Measurements from ENCODE around the gene RNU6-8.
A peak's percentile ranks its signal among the peaks of the same experiment; 100 is the strongest.

GRCh38 chr14:32233260-32233659, 30.2 kb upstream of the RNU6-8 start:
- no peak for TF ChIP-seq SNAI2 (CRISPR knock-in tag; IDR thresholded peaks at IDR 0.05)
- TF ChIP-seq ARNTL (CRISPR knock-in tag; IDR thresholded peaks at IDR 0.05; ENCODE audit: borderline replicate concordance, low read depth), result no peak
- 0 out of 2 replicates have a peak, but pooled peaks have one; percentile 14 for TF ChIP-seq ZFP30 (CRISPR knock-in tag; IDR thresholded peaks at IDR 0.05)
- TF ChIP-seq PATZ1 (CRISPR knock-in tag; IDR thresholded peaks at IDR 0.05; ENCODE audit: borderline replicate concordance), result no peak
- no peak for TF ChIP-seq CSDC2 (CRISPR knock-in tag; IDR thresholded peaks at IDR 0.05)
- TF ChIP-seq GLIS3 (CRISPR knock-in tag; IDR thresholded peaks at IDR 0.05), result no peak
- no peak for TF ChIP-seq TCF4 (CRISPR knock-in tag; IDR thresholded peaks at IDR 0.05; ENCODE audit: borderline replicate concordance)

All from SK-N-SH treated with all-trans-retinoic acid at 6 μM for 48 hours (cell line).